GM12892 (cell line): Measurements from ENCODE around the gene MIA3.

Experiments
- POLR2A ChIP-seq: IDR thresholded peaks from 2 replicates; pipeline ENCODE4 v1.6.1; 2011; ENCODE audit warnings: low read depth, low read length, control low read depth
- POLR2AphosphoS5 ChIP-seq: IDR thresholded peaks from 2 replicates; pipeline ENCODE4 v1.6.1; 2011; ENCODE audit warnings: low read depth, low read length, control low read depth
- TAF1 ChIP-seq: IDR thresholded peaks from 2 replicates; pipeline ENCODE4 v1.6.1; 2011; ENCODE audit warnings: low read depth, mild to moderate bottlenecking, control low read depth, low read length, borderline replicate concordance

GRCh38 chr1:222712253-222713090 lies 94.6 kb downstream of the MIA3 start, which contains the start of the genes AIDA and BROX:
- TF ChIP-seq POLR2A, result peak; percentile 56; the same call in 1 of the 2 replicates
- TF ChIP-seq POLR2AphosphoS5, result no peak
- no peak for TF ChIP-seq TAF1
